Natural killer cell (primary cell): ENCODE data around the gene PHC1. TPM values are rescaled to one million over a fixed set of nuclear protein-coding genes. Genes with fewer than 3 reads are reported as not detected.

Experiments used
- ATAC-seq, 3 donors: fragments of 150-1000 bp in 2 of 3; fragments of 200-7000 bp in 1 of 3; cut with Tn5 transposase; 1 replicate in 1 of 3; 2 replicates in 2 of 3; pipeline ENCODE4 v1.10.0; 2021; ENCODE audit warnings: mild to moderate bottlenecking in 2 of 3, moderate library complexity in 2 of 3
- DNase-seq, 2 donors: peaks; one replicate each; pipeline versions ENCODE4 v3.0.0 to v3.0.0-alpha.2; 2013 to 2021; ENCODE audit warnings: mixed read lengths in 1 of 2
- H3K27ac ChIP-seq: one replicate; pipeline ENCODE4 v1.5.1; 2013; ENCODE audit warnings: mild to moderate bottlenecking, low read length
- H3K27me3 ChIP-seq: one replicate; pipeline ENCODE4 v1.6.1; 2013; ENCODE audit warnings: low read length; ENCODE audit not compliant: control insufficient read depth, insufficient read depth
- H3K36me3 ChIP-seq: one replicate; pipeline ENCODE4 v1.6.1; 2013; ENCODE audit warnings: low read length; ENCODE audit not compliant: control insufficient read depth, insufficient read depth
- H3K4me1 ChIP-seq: one replicate; pipeline ENCODE4 v1.6.1; 2013; ENCODE audit warnings: low read length; ENCODE audit not compliant: control insufficient read depth, insufficient read depth
- H3K4me3 ChIP-seq: one replicate; pipeline ENCODE4 v1.5.1; 2013; ENCODE audit warnings: low read length
- H3K9me3 ChIP-seq: one replicate; pipeline ENCODE4 v1.6.1; 2013; ENCODE audit warnings: low read length; ENCODE audit not compliant: control insufficient read depth, insufficient read depth
- H3K27ac Mint-ChIP-seq, 2 donors: one replicate each; pipeline ENCODE4 v1.8.0; 2022; ENCODE audit warnings: mild to moderate bottlenecking in 2 of 2, mixed read lengths in 2 of 2, moderate library complexity in 1 of 2
- H3K27me3 Mint-ChIP-seq, 2 donors: one replicate each; pipeline ENCODE4 v1.8.0; 2022; ENCODE audit warnings: low read depth in 2 of 2, mixed read lengths in 2 of 2
- H3K36me3 Mint-ChIP-seq: one replicate; pipeline ENCODE4 v1.8.0; 2022; ENCODE audit warnings: mixed read lengths
- H3K4me1 Mint-ChIP-seq, 2 donors: one replicate each; pipeline ENCODE4 v1.8.0; 2022; ENCODE audit warnings: mixed read lengths in 2 of 2
- H3K4me3 Mint-ChIP-seq: one replicate; pipeline ENCODE4 v1.8.0; 2022; ENCODE audit warnings: mild to moderate bottlenecking, moderate library complexity, mixed read lengths
- H3K9me3 Mint-ChIP-seq, 2 donors: one replicate each; pipeline ENCODE4 v1.8.0; 2022; ENCODE audit warnings: mixed read lengths in 2 of 2
- WGBS: methylation state at CpG from one replicate; pipeline ENCODE4 v1.1.7; 2013; ENCODE audit warnings: missing lambda C conversion rate; ENCODE audit not compliant: insufficient coverage; 5-methylcytosine and 5-hydroxymethylcytosine counted together
- intact Hi-C: fragments of 100-400 bp; cut with micrococcal nuclease; formaldehyde crosslinking; loops from one replicate; pipeline ENCODE4 v1.14.2; 2022
- total RNA-seq, 4 donors: library from RNA; stranded (reverse); fragments of 120-200 nt in 1 of 4; gene quantifications; one replicate each; pipeline versions ENCODE4 v1.2.3 to v1.2.4, GENCODE V29; 2013 to 2022
- TF ChIP-seq, protein P1 (sequence below): fragments of 200-600 bp; IDR thresholded peaks from one replicate; pipeline ENCODE4 v1.8.0; 2022; ENCODE audit warnings: antibody characterized with exemption

Gene PHC1
- total RNA-seq, 3 donors from 2014 or later (not counting 1 experiment from before 2014, with no cell fraction given): 37.8 to 39.6 (median 38.6) TPM

- Histone ChIP-seq H3K9me3 (peaks cover 4% of the 10 kb centered on the region), H3K4me3 (no peak overlapping the region), H3K27ac (peak overlapping the region; percentile 62), H3K4me1 (peaks cover 36% of the 10 kb centered on the region), H3K36me3 (no peaks in the 10 kb centered on the region), H3K27me3 (no peaks in the 10 kb centered on the region)
- 29% methylated on average over 1 of the region's 1 CpG for WGBS
- H3K4me3 Mint-ChIP-seq: peak overlapping the region; percentile 67
- peaks cover 2% of the 10 kb centered on the region for H3K36me3 Mint-ChIP-seq
- ATAC-seq: peak; percentile 39 to 78 (median 52)
- TF ChIP-seq, protein P1, sequence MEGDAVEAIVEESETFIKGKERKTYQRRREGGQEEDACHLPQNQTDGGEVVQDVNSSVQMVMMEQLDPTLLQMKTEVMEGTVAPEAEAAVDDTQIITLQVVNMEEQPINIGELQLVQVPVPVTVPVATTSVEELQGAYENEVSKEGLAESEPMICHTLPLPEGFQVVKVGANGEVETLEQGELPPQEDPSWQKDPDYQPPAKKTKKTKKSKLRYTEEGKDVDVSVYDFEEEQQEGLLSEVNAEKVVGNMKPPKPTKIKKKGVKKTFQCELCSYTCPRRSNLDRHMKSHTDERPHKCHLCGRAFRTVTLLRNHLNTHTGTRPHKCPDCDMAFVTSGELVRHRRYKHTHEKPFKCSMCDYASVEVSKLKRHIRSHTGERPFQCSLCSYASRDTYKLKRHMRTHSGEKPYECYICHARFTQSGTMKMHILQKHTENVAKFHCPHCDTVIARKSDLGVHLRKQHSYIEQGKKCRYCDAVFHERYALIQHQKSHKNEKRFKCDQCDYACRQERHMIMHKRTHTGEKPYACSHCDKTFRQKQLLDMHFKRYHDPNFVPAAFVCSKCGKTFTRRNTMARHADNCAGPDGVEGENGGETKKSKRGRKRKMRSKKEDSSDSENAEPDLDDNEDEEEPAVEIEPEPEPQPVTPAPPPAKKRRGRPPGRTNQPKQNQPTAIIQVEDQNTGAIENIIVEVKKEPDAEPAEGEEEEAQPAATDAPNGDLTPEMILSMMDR: no peak
- peak in 1 of 2 donors; percentile 42 for DNase-seq
- peak overlapping the region; percentile 90 to 96 for H3K27ac Mint-ChIP-seq
- no peaks in the 10 kb centered on the region for H3K27me3 Mint-ChIP-seq
- intact Hi-C loops: no loop called here
- peaks cover 56 to 59% of the 10 kb centered on the region in 2 donors for H3K4me1 Mint-ChIP-seq
- H3K9me3 Mint-ChIP-seq: no peaks in the 10 kb centered on the region
These were observed 71.0 kb downstream of the PHC1 start for GRCh38 chr12:8985213-8985754.

DNA sequence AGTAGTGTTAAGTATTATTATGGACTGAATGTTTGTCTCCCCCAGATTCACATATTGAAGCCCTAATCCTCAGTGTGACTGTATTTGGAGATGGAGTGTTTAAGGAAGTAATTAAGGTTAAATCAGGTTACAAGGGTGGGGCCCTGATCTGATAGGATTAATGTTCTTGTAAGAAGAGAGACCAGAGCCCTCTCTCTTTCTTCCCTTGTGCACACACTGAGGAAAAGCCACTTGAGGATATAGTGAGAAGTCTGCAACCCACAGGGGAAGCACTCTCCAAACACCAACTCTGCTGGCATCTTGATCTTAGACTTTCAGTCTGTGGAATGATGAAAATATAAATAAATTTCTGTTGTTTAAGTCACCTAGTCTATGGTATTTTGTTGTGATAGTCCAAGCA is 72.9 kb downstream of the PHC1 start:
- no peaks in the 10 kb centered on the region for H3K27me3 Mint-ChIP-seq
- Histone ChIP-seq H3K27me3 (no peaks in the 10 kb centered on the region), H3K4me3 (no peak overlapping the region), H3K9me3 (no peaks in the 10 kb centered on the region), H3K36me3 (no peaks in the 10 kb centered on the region), H3K4me1 (peaks cover 38% of the 10 kb centered on the region), H3K27ac (peak overlapping the region; percentile 92)
- peak overlapping the region; percentile 49 for H3K4me3 Mint-ChIP-seq
- intact Hi-C loops: loop anchor here (2.0 kb wide), 2 partner anchors 24 to 40 kb away; no protein-coding TSS in a partner anchor
- H3K36me3 Mint-ChIP-seq: no peaks in the 10 kb centered on the region
- H3K4me1 Mint-ChIP-seq: peaks cover 63 to 64% of the 10 kb centered on the region in 2 donors
- peak overlapping the region; percentile 90 to 96 for H3K27ac Mint-ChIP-seq
- no peak for DNase-seq
- no peaks in the 10 kb centered on the region for H3K9me3 Mint-ChIP-seq
- TF ChIP-seq, protein P1: no peak
- no peak for ATAC-seq

- peak; percentile 23 to 43 (median 32) for ATAC-seq
- Mint-ChIP-seq H3K9me3 (no peaks in the 10 kb centered on the region), H3K4me3 (peak overlapping the region; percentile 49), H3K4me1 (peaks cover 67 to 69% of the 10 kb centered on the region in 2 donors), H3K27ac (peak overlapping the region; percentile 90 to 96), H3K36me3 (no peaks in the 10 kb centered on the region), H3K27me3 (no peaks in the 10 kb centered on the region)
- Histone ChIP-seq H3K4me3 (no peak overlapping the region), H3K36me3 (peaks cover under 1% of the 10 kb centered on the region), H3K27me3 (no peaks in the 10 kb centered on the region), H3K4me1 (peaks cover 41% of the 10 kb centered on the region), H3K9me3 (no peaks in the 10 kb centered on the region), H3K27ac (peak overlapping the region; percentile 92)
- intact Hi-C loops: loop anchor here (2.0 kb wide), 4 partner anchors 23 to 51 kb away; no protein-coding TSS in a partner anchor
- WGBS: 0% methylated on average over 1 of the region's 1 CpG
- no peak for DNase-seq
- TF ChIP-seq, protein P1: no peak
These were observed 73.4 kb downstream of the PHC1 start for GRCh38 chr12:8987685-8988084.
